HL-60 (cell line): ENCODE data around the gene PLAAT3.
A peak's percentile ranks its signal among the peaks of the same experiment; 100 is the strongest.
"Not testable (repeated sequence)": the region's sequence is repeated elsewhere in the genome, so short reads cannot be mapped to it uniquely, and the experiment has no call there.

Source experiments
- DNase-seq, 2 experiments: peaks; one replicate each; pipeline ENCODE4 v3.0.0-alpha.2; 2010 to 2020; ENCODE audit warnings: low read depth in 1 of 2, low spot score in 1 of 2
- H3K27ac ChIP-seq: fragments of 250-450 bp; sonication (Bioruptor Pico); replicated peaks from 2 replicates; pipeline ENCODE4 v1.5.1; 2020; ENCODE audit warnings: mild to moderate bottlenecking, moderate library complexity
- H3K27me3 ChIP-seq: fragments of 250-450 bp; sonication (Bioruptor Pico); 2 replicates; pipeline ENCODE4 v1.5.1; 2021; ENCODE audit warnings: mild to moderate bottlenecking, moderate library complexity; ENCODE audit not compliant: insufficient read depth, poor library complexity, severe bottlenecking
- H3K4me3 ChIP-seq: replicated peaks from 2 replicates; pipeline ENCODE4 v1.5.1; 2011; ENCODE audit warnings: mild to moderate bottlenecking, control low read depth, low read length; ENCODE audit not compliant: insufficient read depth
- GABPA ChIP-seq: IDR thresholded peaks from 2 replicates; pipeline ENCODE4 v1.6.1; 2012; ENCODE audit warnings: low read depth
- POLR2AphosphoS5 ChIP-seq: IDR thresholded peaks from 2 replicates; pipeline ENCODE4 v1.6.1; 2012; ENCODE audit warnings: low read depth
- SPI1 ChIP-seq: IDR thresholded peaks from 2 replicates; pipeline ENCODE4 v1.6.1; 2012; ENCODE audit warnings: low read depth, mild to moderate bottlenecking, borderline replicate concordance
- TF ChIP-seq, protein P1 (sequence below): IDR thresholded peaks from one replicate; pipeline ENCODE4 v1.5.1; 2011; ENCODE audit warnings: low read length, control low read depth, inconsistent platforms; ENCODE audit not compliant: insufficient read depth
- TF ChIP-seq, protein P2 (sequence below): IDR thresholded peaks from 2 replicates; pipeline ENCODE4 v1.6.1; 2012; ENCODE audit warnings: low read depth; ENCODE audit not compliant: insufficient replicate concordance

PLAAT3 gene

DNA sequence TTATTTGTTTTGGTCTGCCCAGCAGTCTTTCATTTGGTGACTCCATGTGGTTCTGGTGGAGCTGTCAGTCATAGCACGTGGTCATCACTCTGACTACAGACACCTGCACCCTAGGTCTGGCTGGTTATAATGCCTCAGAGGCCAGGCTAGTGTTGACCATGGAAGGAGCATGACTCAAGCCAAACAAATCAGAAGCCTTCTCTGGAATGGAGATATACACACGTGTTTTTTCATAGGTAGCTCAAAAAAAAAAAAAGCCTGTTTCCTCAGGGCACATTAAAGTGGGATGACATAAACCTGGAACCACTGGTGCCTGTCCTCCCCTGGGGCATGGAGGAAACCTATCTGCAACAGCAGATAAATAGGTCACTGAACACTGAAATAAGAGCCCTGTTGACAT lies 8.1 kb upstream of the PLAAT3 start:
- Histone ChIP-seq H3K27ac (no peak overlapping the region), H3K27me3 (no peaks in the 10 kb centered on the region), H3K4me3 (no peak overlapping the region)
- TF ChIP-seq GABPA (no peak), SPI1 (no peak), POLR2AphosphoS5 (no peak)
- TF ChIP-seq, protein P1, sequence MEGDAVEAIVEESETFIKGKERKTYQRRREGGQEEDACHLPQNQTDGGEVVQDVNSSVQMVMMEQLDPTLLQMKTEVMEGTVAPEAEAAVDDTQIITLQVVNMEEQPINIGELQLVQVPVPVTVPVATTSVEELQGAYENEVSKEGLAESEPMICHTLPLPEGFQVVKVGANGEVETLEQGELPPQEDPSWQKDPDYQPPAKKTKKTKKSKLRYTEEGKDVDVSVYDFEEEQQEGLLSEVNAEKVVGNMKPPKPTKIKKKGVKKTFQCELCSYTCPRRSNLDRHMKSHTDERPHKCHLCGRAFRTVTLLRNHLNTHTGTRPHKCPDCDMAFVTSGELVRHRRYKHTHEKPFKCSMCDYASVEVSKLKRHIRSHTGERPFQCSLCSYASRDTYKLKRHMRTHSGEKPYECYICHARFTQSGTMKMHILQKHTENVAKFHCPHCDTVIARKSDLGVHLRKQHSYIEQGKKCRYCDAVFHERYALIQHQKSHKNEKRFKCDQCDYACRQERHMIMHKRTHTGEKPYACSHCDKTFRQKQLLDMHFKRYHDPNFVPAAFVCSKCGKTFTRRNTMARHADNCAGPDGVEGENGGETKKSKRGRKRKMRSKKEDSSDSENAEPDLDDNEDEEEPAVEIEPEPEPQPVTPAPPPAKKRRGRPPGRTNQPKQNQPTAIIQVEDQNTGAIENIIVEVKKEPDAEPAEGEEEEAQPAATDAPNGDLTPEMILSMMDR, result no peak
- TF ChIP-seq, protein P2, sequence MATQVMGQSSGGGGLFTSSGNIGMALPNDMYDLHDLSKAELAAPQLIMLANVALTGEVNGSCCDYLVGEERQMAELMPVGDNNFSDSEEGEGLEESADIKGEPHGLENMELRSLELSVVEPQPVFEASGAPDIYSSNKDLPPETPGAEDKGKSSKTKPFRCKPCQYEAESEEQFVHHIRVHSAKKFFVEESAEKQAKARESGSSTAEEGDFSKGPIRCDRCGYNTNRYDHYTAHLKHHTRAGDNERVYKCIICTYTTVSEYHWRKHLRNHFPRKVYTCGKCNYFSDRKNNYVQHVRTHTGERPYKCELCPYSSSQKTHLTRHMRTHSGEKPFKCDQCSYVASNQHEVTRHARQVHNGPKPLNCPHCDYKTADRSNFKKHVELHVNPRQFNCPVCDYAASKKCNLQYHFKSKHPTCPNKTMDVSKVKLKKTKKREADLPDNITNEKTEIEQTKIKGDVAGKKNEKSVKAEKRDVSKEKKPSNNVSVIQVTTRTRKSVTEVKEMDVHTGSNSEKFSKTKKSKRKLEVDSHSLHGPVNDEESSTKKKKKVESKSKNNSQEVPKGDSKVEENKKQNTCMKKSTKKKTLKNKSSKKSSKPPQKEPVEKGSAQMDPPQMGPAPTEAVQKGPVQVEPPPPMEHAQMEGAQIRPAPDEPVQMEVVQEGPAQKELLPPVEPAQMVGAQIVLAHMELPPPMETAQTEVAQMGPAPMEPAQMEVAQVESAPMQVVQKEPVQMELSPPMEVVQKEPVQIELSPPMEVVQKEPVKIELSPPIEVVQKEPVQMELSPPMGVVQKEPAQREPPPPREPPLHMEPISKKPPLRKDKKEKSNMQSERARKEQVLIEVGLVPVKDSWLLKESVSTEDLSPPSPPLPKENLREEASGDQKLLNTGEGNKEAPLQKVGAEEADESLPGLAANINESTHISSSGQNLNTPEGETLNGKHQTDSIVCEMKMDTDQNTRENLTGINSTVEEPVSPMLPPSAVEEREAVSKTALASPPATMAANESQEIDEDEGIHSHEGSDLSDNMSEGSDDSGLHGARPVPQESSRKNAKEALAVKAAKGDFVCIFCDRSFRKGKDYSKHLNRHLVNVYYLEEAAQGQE, result no peak
- no peak for DNase-seq

DNA sequence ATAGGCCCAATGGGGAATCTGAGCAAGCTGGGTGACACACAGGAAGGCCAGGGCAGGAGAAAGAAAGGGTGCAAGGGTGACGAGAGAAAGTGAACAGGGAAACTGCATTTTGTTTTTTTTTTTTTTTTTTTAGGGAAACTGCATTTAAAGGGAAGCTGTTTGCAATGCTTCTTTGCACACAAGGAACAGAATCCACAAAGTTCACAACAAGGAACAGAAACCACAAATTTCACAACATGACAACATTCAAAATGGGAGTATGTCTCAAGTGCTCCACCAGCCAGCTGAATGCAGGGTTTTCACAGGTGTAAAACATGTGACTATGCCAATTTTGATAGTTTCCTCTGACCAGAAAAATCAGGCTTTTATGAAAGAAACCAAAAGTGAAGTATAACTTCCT lies 6.8 kb upstream of the PLAAT3 start:
- H3K27ac ChIP-seq, result no peak overlapping the region
- peak; percentile 77 to 81 for DNase-seq
- H3K4me3 ChIP-seq, result no peak overlapping the region
- TF ChIP-seq, protein P1, result no peak
- TF ChIP-seq SPI1, result peak; percentile 15; the same call in 1 of the 2 replicates
- TF ChIP-seq GABPA, result no peak
- TF ChIP-seq POLR2AphosphoS5, result peak; percentile 53; the same call in 1 of the 2 replicates
- TF ChIP-seq, protein P2, result no peak
- H3K27me3 ChIP-seq, result no peaks in the 10 kb centered on the region

DNA sequence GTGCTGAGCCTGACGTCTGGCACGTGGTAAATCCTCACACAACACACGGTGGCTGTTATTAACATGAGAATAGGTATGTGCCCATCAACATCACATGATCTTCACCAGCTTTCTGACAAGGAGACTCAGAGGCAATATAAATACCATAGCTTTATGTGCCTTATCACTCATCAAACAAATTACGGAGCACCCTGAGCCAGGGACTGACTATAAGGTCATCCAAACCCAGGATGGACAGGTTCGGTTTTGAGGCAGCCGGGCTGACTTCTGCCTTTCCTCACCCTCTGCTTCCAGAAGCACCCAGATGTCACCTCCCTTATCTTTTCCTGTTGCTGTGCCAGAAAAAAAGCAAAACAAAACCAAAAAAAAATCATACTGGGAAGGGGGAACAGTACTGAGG lies 5.7 kb upstream of the PLAAT3 start:
- TF ChIP-seq, protein P1, result no peak
- no peak for TF ChIP-seq SPI1
- TF ChIP-seq GABPA, result no peak
- no peak for TF ChIP-seq POLR2AphosphoS5
- TF ChIP-seq, protein P2, result no peak
- no peaks in the 10 kb centered on the region for H3K27me3 ChIP-seq
- H3K4me3 ChIP-seq, result no peak overlapping the region
- H3K27ac ChIP-seq, result no peak overlapping the region
- no peak for DNase-seq

DNA sequence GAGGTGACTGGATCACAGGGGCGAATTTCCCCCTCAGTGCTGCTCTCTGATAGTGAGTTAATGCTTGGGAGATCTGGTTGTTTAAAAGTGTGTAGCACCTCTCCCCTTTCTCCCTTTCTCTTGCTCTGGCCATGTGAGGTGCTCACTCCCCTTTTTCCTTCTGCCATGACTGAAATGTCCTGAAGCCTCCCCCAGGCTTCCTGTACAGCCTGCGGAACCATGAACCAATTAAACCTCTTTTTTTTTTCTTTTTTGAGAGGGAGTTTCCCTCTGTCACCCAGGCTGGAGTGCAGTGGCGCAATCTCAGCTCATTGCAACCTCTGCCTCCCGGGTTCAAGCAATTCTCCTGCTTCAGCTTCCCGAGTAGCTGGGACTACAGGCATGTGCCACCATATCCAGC lies 3.5 kb upstream of the PLAAT3 start:
- not testable (repeated sequence) for H3K4me3 ChIP-seq, DNase-seq, H3K27ac ChIP-seq
- peaks cover 20% of the 10 kb centered on the region for H3K27me3 ChIP-seq
